ENCODE results near the gene AMBRA1. TPM values are rescaled to one million over a fixed set of nuclear protein-coding genes. Genes with fewer than 3 reads are reported as not detected.

AMBRA1 gene
- total and polyA plus RNA-seq, 2 donors from 2014 or later: 8.0 to 32.6 TPM

DNA sequence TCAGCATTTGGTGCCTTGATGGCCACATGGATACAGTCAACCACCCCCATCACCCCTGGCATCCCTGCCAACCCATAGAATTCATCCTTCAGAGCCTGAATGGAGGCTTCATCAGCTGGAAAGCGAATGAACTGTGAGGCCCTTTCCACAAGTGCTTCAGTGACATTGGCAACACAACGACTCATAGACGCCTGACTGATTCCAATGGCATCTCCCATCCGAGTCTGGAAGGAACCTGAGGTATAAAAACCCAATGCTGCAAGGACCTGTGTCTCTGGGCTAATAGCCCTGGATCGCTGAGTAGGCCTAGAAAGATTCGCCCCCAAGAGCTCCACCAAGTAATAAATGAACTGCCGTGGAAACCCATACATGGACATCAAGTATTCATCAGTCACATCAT is 21.9 kb upstream of the AMBRA1 start:
- Histone ChIP-seq H3K4me1 (ENCODE audit: control insufficient read depth in 2 of 3, insufficient read depth in 2 of 3, low read depth in 1 of 3, low read length in 3 of 3) (peaks cover 0 to 15% (median 9%) of the 10 kb centered on the region in 3 donors), H3K36me3 (ENCODE audit: control insufficient read depth in 2 of 3, insufficient read depth in 3 of 3, low read length in 3 of 3) (no peaks in the 10 kb centered on the region), H3K4me3 (ENCODE audit: low read length in 3 of 3) (no peak overlapping the region), H3K9me3 (ENCODE audit: control insufficient read depth in 2 of 3, insufficient read depth in 1 of 3, low read length in 3 of 3) (no peaks in the 10 kb centered on the region), H3K27me3 (ENCODE audit: control insufficient read depth, insufficient read depth, low read length) (no peaks in the 10 kb centered on the region), H3K9ac (ENCODE audit: low read length in 3 of 3) (no peak overlapping the region), H3K27ac (ENCODE audit: low read depth in 2 of 2, low read length in 2 of 2) (no peak overlapping the region)
- TF ChIP-seq, protein P1, sequence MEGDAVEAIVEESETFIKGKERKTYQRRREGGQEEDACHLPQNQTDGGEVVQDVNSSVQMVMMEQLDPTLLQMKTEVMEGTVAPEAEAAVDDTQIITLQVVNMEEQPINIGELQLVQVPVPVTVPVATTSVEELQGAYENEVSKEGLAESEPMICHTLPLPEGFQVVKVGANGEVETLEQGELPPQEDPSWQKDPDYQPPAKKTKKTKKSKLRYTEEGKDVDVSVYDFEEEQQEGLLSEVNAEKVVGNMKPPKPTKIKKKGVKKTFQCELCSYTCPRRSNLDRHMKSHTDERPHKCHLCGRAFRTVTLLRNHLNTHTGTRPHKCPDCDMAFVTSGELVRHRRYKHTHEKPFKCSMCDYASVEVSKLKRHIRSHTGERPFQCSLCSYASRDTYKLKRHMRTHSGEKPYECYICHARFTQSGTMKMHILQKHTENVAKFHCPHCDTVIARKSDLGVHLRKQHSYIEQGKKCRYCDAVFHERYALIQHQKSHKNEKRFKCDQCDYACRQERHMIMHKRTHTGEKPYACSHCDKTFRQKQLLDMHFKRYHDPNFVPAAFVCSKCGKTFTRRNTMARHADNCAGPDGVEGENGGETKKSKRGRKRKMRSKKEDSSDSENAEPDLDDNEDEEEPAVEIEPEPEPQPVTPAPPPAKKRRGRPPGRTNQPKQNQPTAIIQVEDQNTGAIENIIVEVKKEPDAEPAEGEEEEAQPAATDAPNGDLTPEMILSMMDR (IDR thresholded peaks at IDR 0.05; ENCODE audit: borderline replicate concordance, extremely low read depth, insufficient read depth): no peak
- DNase-seq (no peak), FAIRE-seq (no peak)
- intact Hi-C loops (cut with DNase I): no loop called here

DNA sequence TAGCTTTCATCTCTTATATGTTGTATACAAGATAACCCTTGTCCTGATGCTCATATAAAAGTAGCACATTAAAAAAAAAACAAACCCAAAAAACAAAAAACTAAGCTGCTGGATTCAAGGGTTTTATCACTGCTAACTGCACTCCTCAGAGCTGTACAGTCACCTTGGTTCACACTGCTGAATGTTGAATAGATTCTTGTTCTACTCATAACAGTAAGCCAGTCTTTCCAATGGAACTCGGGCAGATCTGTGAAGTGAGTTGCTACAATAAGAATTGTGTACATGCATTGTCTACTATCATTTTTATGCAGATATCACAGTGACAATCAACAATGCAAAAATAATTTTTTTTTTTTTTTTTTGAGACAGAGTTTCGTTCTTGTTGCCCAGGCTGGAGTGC is 18.5 kb upstream of the AMBRA1 start:
- no peaks in the 10 kb centered on the region for H3K36me3 ChIP-seq (ENCODE audit: control insufficient read depth in 2 of 3, insufficient read depth in 3 of 3, low read length in 3 of 3)
- intact Hi-C loops (cut with DNase I): no loop called here
- FAIRE-seq: no peak
- no peak overlapping the region for H3K4me3 ChIP-seq (ENCODE audit: low read length in 3 of 3)
- TF ChIP-seq, protein P1 (IDR thresholded peaks at IDR 0.05; ENCODE audit: borderline replicate concordance, extremely low read depth, insufficient read depth): no peak
- no peak overlapping the region for H3K27ac ChIP-seq (ENCODE audit: low read depth in 2 of 2, low read length in 2 of 2)
- no peaks in the 10 kb centered on the region for H3K9me3 ChIP-seq (ENCODE audit: control insufficient read depth in 2 of 3, insufficient read depth in 1 of 3, low read length in 3 of 3)
- H3K9ac ChIP-seq (ENCODE audit: low read length in 3 of 3): no peak overlapping the region
- no peak for DNase-seq
- peaks cover 0 to 12% (median 4%) of the 10 kb centered on the region in 3 donors for H3K4me1 ChIP-seq (ENCODE audit: control insufficient read depth in 2 of 3, insufficient read depth in 2 of 3, low read depth in 1 of 3, low read length in 3 of 3)
- no peaks in the 10 kb centered on the region for H3K27me3 ChIP-seq (ENCODE audit: control insufficient read depth, insufficient read depth, low read length)

DNA sequence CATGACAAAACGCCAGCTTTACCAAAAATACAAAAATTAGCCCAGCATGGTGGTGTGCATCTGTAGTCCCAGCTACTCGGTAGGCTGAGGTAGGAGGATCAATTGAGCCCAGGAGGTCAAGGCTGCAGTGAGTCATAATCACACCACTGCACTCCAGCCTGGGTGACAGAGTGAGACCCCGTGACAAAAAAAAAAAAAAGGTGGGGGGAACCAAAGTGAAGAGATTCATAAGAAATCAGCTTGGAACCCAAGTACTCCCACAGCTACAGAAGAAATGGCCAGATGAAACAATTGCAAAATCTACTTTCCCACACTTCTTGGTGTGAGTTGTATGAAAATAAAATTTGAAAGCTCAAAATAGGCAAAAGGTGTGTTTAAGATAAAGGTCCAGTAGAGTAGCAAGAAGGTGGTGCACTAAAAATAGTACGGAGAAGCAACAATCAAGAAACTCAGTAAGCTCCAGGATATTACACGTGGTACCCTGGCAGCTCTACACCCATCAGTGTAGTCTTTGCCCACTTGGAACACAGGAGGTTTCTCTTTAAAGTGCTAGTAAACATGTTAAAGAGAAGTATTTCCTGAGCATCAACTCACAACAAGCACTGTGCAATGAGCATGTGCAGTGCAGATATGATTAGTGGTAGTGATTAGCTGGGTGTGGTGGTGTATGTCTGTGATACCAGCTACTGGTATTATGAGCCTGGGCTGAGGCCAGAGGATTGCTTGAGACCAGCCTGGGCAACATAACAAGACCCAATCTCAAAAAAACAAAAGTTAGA is 17.9 kb upstream of the AMBRA1 start:
- intact Hi-C loops (cut with DNase I): no loop called here
- no peak overlapping the region for H3K27ac ChIP-seq (ENCODE audit: low read depth in 2 of 2, low read length in 2 of 2)
- FAIRE-seq: no peak

More for the DNA sequence above, 17.9 kb upstream of the AMBRA1 start:
- Histone ChIP-seq H3K4me3 (ENCODE audit: low read length in 3 of 3) (no peak overlapping the region), H3K9ac (ENCODE audit: low read length in 3 of 3) (no peak overlapping the region), H3K9me3 (ENCODE audit: control insufficient read depth in 2 of 3, insufficient read depth in 1 of 3, low read length in 3 of 3) (no peaks in the 10 kb centered on the region), H3K4me1 (ENCODE audit: control insufficient read depth in 2 of 3, insufficient read depth in 2 of 3, low read depth in 1 of 3, low read length in 3 of 3) (peaks cover 0 to 10% (median 4%) of the 10 kb centered on the region in 3 donors), H3K27me3 (ENCODE audit: control insufficient read depth, insufficient read depth, low read length) (no peaks in the 10 kb centered on the region), H3K36me3 (ENCODE audit: control insufficient read depth in 2 of 3, insufficient read depth in 3 of 3, low read length in 3 of 3) (no peaks in the 10 kb centered on the region)
- TF ChIP-seq, protein P1 (IDR thresholded peaks at IDR 0.05; ENCODE audit: borderline replicate concordance, extremely low read depth, insufficient read depth): no peak
- no peak for DNase-seq
